ENCODE data around the gene PCYT2.

Gene PCYT2

DNA sequence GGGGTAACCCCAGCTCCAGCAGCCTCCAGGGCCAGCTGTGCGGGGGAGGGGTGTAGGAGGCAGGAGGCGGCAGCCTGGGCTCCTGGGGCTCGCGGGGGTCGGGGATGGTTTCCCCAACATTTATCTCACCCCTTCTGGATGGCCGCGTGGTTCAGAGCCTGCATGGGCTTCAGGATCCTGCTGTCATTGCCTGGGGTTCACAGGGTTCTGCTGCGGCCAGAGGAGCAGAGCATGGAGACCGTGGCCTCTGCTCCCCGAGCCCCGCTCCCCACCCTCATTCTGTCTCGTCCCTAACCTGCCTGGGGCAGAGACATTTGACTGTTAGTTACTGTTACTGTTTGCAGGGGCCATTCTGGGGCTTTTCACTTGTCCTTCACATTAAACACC is 31.0 kb upstream of the PCYT2 start:
- no peak for DNase-seq

- DNase-seq, result no peak
Measured at GRCh38 chr17:81941484-81942166, 30.4 kb upstream of the PCYT2 start.

DNA sequence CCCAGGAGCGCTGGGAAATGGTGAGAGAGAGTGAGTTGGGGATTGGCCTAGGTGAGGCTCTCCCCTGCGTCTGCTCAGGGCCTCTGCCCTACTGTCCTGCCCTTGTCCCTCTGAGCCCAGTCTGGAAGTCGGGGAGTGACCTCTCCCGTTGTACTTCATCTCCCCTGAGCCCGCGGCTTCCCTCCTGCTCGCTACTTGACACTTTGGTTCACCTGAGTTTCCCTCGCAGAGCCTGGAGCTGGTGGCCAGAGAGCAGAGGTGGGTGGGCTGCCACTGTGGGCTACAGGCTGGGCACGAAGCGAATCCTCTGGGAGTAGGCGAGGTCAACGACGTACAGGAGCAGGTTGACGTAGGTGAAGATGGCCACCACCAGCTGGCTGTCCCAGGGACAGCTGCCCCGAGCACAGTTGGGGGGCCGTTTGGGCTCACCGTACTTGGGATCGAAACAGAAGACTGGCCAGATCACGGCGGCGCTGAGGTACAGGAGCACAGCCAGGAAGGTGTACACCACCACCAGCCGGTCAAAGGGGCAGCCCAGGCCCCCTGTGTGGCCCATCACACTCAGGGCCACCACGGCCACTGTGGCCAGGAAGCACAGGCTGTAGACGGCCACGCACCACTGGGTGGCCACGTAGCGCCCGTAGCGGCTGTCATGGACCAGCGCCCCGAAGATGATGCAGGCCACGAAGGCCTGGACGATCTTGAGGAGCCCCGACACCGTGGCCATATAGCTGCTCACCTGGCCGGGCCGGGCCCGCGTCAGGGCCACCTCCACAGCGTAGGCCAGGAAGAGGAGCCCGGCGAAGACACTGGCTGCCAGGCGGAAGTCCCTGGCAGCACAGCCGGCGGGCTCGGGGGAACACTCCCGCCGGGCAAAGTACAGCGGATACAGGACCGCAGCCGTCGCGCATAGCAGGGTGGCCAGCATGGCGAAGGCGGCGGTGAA is 29.6 kb upstream of the PCYT2 start:
- DNase-seq, result no peak

- no peak for DNase-seq
Measured at GRCh38 chr17:81939881-81940385, 28.7 kb upstream of the PCYT2 start.

GRCh38 chr17:81939218-81939617 is 28.0 kb upstream of the PCYT2 start:
- no peak for DNase-seq

GRCh38 chr17:81935709-81936084 is 24.5 kb upstream of the PCYT2 start:
- DNase-seq, result no peak

DNA sequence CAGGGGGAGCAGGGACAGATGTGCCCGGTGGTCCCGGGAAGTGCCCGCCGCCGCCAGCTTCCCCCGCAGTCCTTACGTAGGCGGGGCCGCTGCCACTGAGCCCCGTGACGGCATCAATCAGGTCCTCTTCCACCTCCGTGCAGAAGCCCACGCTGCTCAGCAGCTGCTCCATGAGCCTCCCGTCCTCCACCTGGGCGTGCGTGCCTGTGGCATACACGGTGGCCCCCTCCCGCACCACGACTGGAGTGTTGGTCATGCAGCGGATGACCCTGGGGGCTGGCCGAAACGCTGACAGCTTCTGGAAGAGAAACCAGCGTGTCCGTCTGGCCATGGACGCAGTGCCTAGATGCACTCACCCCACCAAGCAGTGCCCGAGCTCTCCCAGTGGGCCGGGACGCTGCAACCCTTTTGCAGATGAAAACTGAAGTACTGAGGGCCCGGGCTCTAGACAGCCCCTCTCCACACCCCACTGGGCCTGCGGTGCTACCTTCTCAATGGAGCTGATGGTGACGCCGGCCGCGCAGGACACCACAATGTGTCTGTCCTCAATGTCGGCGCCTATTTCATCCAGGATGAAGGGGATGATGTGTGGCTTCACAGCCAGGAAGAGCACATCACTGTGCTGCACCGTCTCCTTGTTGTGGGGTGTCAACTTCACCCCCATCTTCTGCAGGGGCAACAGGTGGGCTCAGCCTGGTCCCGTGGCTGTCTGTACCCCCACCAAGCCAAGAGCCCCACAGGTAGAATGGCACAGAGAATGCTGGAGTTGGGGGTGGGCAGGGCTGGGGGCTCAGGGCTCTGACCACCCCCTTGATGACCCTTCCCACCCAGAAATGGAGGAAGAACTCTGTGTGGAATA is 23.9 kb upstream of the PCYT2 start:
- no peak for DNase-seq

- no peak for DNase-seq
Measured at GRCh38 chr17:81934098-81934757, 23.0 kb upstream of the PCYT2 start.

GRCh38 chr17:81933178-81933699 is 22.0 kb upstream of the PCYT2 start:
- no peak for DNase-seq

DNA sequence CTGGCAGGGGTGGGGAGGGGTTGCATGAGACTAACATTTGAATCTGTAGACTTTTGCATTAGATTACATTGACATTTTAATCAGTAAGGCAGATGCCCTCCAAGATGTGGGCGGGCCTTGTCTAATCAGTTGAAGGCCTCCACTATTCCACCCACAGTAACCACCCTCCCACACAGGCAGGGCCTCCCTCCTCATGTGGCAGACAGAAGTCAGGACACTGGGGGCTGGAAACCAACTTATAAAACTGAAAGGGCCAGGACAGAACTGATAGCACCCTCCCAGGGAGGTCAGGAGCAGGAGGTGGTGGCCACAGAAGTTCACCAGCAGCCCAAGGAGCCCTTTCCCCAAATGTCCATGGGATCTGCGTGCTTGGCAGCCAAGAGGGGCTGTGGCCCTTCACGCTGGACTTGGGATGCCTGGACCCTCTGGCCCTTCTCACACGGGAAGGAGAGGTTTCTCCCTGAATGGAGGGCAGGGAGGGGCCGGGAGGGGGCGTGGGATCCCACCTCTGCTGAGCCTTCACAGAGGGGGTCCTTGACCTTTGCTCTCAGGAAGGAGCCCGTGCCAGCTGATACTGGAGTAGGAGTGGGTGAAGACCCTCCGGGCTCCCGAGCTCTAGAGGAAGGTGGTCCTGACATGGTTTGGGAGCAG is 21.3 kb upstream of the PCYT2 start:
- DNase-seq, result no peak

GRCh38 chr17:81931557-81932332 is 20.5 kb upstream of the PCYT2 start:
- DNase-seq, result no peak

- no peak for DNase-seq
Measured at GRCh38 chr17:81931189-81931556, 20.0 kb upstream of the PCYT2 start.

DNA sequence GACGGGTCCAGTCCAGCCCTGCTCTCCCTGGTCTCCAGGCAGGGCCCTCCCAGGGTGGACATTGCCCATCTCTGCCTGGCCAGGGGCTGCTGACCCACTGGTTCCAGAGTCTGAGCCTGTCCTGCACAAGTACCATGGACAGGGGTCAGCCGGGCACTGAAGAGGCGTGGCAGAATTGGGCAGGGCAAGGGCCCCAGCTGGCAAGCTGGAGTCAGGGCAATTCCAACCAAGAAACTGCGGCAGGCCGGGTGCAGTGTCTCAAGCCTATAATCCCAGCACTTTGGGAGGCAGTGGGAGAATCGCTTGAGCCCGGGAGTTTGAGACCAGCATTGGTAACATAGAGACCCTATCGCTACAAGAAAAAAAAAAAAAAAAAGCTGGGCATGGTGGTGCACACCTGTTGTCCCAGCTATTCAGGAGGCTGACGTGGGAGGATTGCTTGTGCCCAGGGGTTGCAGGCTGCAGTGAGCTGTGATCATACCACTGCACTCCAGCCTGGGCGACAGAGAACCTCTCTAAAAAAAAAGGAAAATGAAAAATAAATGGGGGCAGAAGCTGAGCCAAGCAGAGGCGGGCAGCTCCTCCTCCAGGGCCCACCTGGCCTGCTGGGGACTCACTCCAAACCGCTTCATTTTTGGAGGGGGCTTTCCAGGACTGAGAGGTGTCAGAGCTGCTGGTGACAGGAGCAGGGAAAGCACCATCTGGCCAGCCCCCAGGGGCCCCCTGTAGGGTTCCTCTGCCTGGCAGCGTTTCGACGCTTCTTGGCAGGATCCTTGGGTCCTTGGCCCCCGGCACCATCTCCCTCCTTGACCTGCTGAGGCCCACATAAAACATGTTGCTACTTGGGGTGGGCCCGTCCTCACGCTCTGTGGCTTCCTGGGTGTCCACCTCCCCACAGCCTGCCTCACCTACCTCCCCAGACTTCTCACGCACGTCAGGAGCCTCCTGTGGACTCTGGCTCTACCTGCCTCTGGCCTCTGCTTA is 19.2 kb upstream of the PCYT2 start:
- DNase-seq, result no peak

- DNase-seq, result no peak
Measured at GRCh38 chr17:81929253-81930141, 18.3 kb upstream of the PCYT2 start.

DNA sequence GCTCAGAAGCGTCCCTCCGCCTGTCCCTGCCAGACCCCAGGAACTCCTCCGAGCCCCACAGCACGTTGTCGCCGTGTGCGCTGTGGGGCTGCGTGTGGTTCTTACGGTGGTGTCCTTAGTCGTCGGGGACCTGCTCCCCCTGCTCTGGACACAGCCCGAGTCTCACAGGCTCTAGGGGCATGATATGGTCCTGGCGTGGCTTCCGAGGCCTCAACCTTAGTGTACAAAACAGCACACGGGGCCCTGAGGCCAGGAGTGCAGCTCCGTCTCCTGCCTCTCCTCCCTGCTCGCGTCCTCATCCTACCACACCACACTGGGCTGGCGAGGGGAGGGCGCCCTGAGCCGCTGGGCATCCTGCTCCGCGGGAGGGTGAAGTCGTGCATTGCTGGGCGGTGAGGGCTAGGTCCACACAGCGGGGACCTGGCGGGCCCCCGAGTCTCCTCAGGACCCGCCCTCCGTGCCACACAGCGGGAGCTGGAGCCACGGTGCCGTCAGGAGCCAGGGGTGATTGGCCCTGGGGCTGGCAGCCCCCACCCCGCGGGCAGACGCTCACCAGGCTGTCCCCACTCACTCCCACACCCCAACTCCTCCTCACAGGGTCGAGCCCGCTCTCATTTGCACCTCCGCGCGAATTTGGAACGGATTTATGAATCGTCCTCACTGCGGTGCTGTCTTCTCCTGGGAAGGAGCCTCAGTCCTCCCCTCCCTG is 17.5 kb upstream of the PCYT2 start:
- DNase-seq, result no peak

GRCh38 chr17:81927653-81928543 is 16.7 kb upstream of the PCYT2 start, which contains the start of gene MAFG:
Gene MAFG, minus strand, starts transcription at chr17:81927735. Its CDS starts 4,550 bp downstream, at chr17:81923185.
- DNase-seq, result peak; percentile 94
